Measurements from ENCODE around the gene SHC2. TPM values are rescaled to one million over a fixed set of nuclear protein-coding genes. Genes with fewer than 3 reads are reported as not detected.
"Not testable (repeated sequence)": the region's sequence is repeated elsewhere in the genome, so short reads cannot be mapped to it uniquely, and the experiment has no call there.

The SHC2 gene
- total and polyA plus RNA-seq, 2 donors (not counting 1 experiment from before 2014, with no cell fraction given), result 0.02 to 2.5 TPM

- Histone ChIP-seq H3K27ac (ENCODE audit: insufficient read depth, low read length) (no peak overlapping the region), H3K4me2 (ENCODE audit: extremely low read depth, insufficient read depth, low read length) (no peak overlapping the region), H3K4me1 (ENCODE audit: control insufficient read depth, extremely low read depth, insufficient read depth, low read length) (no peaks in the 10 kb centered on the region), H3K4me3 (replicated peaks in 1 of 4; ENCODE audit: control extremely low read depth in 1 of 4, insufficient read depth in 1 of 4, low read depth in 3 of 4, low read length in 4 of 4) (no peak overlapping the region), H2AFZ (ENCODE audit: low read length) (no peak overlapping the region), H3K79me2 (ENCODE audit: control insufficient read depth, insufficient read depth, low read length) (no peaks in the 10 kb centered on the region), H4K20me1 (ENCODE audit: control insufficient read depth, extremely low read depth, insufficient read depth, low read length) (no peaks in the 10 kb centered on the region), H3K36me3 (ENCODE audit: control insufficient read depth, insufficient read depth, low read length) (no peaks in the 10 kb centered on the region), H3K9ac (ENCODE audit: insufficient read depth, low read length) (no peak overlapping the region), H3K27me3 (ENCODE audit: control insufficient read depth, insufficient read depth, low read length) (no peaks in the 10 kb centered on the region), H3K9me3 (ENCODE audit: control insufficient read depth, insufficient read depth, low read depth, low read length) (no peaks in the 10 kb centered on the region)
- no peak for TF ChIP-seq EZH2 (IDR thresholded peaks at IDR 0.05; ENCODE audit: low read length, missing control alignments)
- TF ChIP-seq CTCF (conservative IDR thresholded peaks at IDR 0.05 in 1 of 2, IDR thresholded peaks at IDR 0.05 in 1 of 2; ENCODE audit: low read depth in 1 of 2, low read length in 2 of 2), result no peak
- DNase-seq (ENCODE audit: low read depth in 2 of 2), result no peak
These were observed 72.1 kb downstream of the SHC2 start for GRCh38 chr19:388691-389090.

- no peak for DNase-seq (ENCODE audit: low read depth in 2 of 2)
- H3K4me1 ChIP-seq (ENCODE audit: control insufficient read depth, extremely low read depth, insufficient read depth, low read length), result no peaks in the 10 kb centered on the region
- H3K4me3 ChIP-seq (replicated peaks in 1 of 4; ENCODE audit: control extremely low read depth in 1 of 4, insufficient read depth in 1 of 4, low read depth in 3 of 4, low read length in 4 of 4), result no peak overlapping the region
- no peak overlapping the region for H3K9ac ChIP-seq (ENCODE audit: insufficient read depth, low read length)
- H3K27ac ChIP-seq (ENCODE audit: insufficient read depth, low read length), result no peak overlapping the region
- no peak overlapping the region for H3K4me2 ChIP-seq (ENCODE audit: extremely low read depth, insufficient read depth, low read length)
- H2AFZ ChIP-seq (ENCODE audit: low read length), result no peak overlapping the region
- H3K36me3 ChIP-seq (ENCODE audit: control insufficient read depth, insufficient read depth, low read length), result no peaks in the 10 kb centered on the region
- H4K20me1 ChIP-seq (ENCODE audit: control insufficient read depth, extremely low read depth, insufficient read depth, low read length), result no peaks in the 10 kb centered on the region
- H3K27me3 ChIP-seq (ENCODE audit: control insufficient read depth, insufficient read depth, low read length), result no peaks in the 10 kb centered on the region
- no peaks in the 10 kb centered on the region for H3K79me2 ChIP-seq (ENCODE audit: control insufficient read depth, insufficient read depth, low read length)
- TF ChIP-seq CTCF (conservative IDR thresholded peaks at IDR 0.05 in 1 of 2, IDR thresholded peaks at IDR 0.05 in 1 of 2; ENCODE audit: low read depth in 1 of 2, low read length in 2 of 2), result no peak
- no peak for TF ChIP-seq EZH2 (IDR thresholded peaks at IDR 0.05; ENCODE audit: low read length, missing control alignments)
- H3K9me3 ChIP-seq (ENCODE audit: control insufficient read depth, insufficient read depth, low read depth, low read length), result no peaks in the 10 kb centered on the region
These were observed 73.1 kb downstream of the SHC2 start for GRCh38 chr19:387777-388176.

GRCh38 chr19:386632-387301 is 74.1 kb downstream of the SHC2 start:
- H2AFZ ChIP-seq (ENCODE audit: low read length); H3K27ac ChIP-seq (ENCODE audit: insufficient read depth, low read length); H3K79me2 ChIP-seq (ENCODE audit: control insufficient read depth, insufficient read depth, low read length); H3K9ac ChIP-seq (ENCODE audit: insufficient read depth, low read length); H3K4me2 ChIP-seq (ENCODE audit: extremely low read depth, insufficient read depth, low read length); H3K36me3 ChIP-seq (ENCODE audit: control insufficient read depth, insufficient read depth, low read length); H3K27me3 ChIP-seq (ENCODE audit: control insufficient read depth, insufficient read depth, low read length); H4K20me1 ChIP-seq (ENCODE audit: control insufficient read depth, extremely low read depth, insufficient read depth, low read length); H3K4me3 ChIP-seq (replicated peaks in 1 of 4; ENCODE audit: control extremely low read depth in 1 of 4, insufficient read depth in 1 of 4, low read depth in 3 of 4, low read length in 4 of 4); H3K9me3 ChIP-seq (ENCODE audit: control insufficient read depth, insufficient read depth, low read depth, low read length); H3K4me1 ChIP-seq (ENCODE audit: control insufficient read depth, extremely low read depth, insufficient read depth, low read length): not testable (repeated sequence)
- peak in 1 of 2 donors; percentile 20 for DNase-seq (ENCODE audit: low read depth in 2 of 2)

GRCh38 chr19:386189-386588 is 74.6 kb downstream of the SHC2 start:
- H3K79me2 ChIP-seq (ENCODE audit: control insufficient read depth, insufficient read depth, low read length); H3K4me3 ChIP-seq (replicated peaks in 1 of 4; ENCODE audit: control extremely low read depth in 1 of 4, insufficient read depth in 1 of 4, low read depth in 3 of 4, low read length in 4 of 4); H3K4me2 ChIP-seq (ENCODE audit: extremely low read depth, insufficient read depth, low read length); DNase-seq (ENCODE audit: low read depth in 2 of 2); H3K9me3 ChIP-seq (ENCODE audit: control insufficient read depth, insufficient read depth, low read depth, low read length); H4K20me1 ChIP-seq (ENCODE audit: control insufficient read depth, extremely low read depth, insufficient read depth, low read length); H3K36me3 ChIP-seq (ENCODE audit: control insufficient read depth, insufficient read depth, low read length); H2AFZ ChIP-seq (ENCODE audit: low read length); H3K27ac ChIP-seq (ENCODE audit: insufficient read depth, low read length); H3K27me3 ChIP-seq (ENCODE audit: control insufficient read depth, insufficient read depth, low read length); H3K4me1 ChIP-seq (ENCODE audit: control insufficient read depth, extremely low read depth, insufficient read depth, low read length); H3K9ac ChIP-seq (ENCODE audit: insufficient read depth, low read length): not testable (repeated sequence)
